ENCODE measurements around the gene SLC12A9.
A peak's percentile ranks its signal among the peaks of the same experiment; 100 is the strongest.
"Not testable (repeated sequence)": the region's sequence is repeated elsewhere in the genome, so short reads cannot be mapped to it uniquely, and the experiment has no call there.

Gene SLC12A9, protein sequence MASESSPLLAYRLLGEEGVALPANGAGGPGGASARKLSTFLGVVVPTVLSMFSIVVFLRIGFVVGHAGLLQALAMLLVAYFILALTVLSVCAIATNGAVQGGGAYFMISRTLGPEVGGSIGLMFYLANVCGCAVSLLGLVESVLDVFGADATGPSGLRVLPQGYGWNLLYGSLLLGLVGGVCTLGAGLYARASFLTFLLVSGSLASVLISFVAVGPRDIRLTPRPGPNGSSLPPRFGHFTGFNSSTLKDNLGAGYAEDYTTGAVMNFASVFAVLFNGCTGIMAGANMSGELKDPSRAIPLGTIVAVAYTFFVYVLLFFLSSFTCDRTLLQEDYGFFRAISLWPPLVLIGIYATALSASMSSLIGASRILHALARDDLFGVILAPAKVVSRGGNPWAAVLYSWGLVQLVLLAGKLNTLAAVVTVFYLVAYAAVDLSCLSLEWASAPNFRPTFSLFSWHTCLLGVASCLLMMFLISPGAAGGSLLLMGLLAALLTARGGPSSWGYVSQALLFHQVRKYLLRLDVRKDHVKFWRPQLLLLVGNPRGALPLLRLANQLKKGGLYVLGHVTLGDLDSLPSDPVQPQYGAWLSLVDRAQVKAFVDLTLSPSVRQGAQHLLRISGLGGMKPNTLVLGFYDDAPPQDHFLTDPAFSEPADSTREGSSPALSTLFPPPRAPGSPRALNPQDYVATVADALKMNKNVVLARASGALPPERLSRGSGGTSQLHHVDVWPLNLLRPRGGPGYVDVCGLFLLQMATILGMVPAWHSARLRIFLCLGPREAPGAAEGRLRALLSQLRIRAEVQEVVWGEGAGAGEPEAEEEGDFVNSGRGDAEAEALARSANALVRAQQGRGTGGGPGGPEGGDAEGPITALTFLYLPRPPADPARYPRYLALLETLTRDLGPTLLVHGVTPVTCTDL

DNA sequence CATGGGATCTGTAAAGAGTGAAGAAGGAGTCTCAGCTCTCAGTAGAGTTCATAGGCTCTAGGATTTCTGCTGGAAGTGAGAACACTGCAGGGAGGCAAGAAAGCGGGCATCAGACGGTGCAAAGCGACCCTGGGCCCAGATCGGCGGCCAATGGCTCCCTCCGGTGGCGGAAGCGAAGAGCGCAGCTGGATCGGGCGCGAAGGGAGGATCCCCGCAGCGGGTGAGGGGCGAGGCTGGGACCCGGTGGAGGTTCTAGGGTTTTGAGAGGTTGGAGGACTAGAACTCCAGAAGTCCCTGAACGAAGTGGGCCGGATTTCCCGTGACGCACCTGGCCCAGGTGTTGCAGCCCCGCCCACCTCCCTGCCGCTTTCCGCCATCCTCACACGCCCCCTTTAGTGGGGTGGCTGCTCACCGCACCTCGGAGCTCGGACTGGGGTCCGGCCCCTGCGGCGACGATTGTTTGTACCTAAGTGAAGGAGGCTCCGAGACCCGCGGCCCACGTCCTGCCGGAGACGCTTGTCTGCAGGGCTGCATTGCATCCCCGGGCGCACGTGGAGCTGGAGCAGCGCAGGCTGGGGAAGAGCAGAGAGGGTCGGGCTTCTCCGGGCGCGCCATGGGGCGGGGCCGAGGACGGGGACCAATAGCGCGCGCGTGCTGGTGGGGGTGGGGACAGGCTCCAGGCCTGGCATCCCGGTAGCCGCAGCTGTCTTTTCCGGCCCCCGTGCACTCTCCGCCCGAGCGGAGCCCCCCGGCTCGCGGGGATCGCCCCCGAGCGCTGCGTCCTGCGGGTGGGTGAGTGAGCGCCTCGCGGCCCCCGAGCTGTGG, at the start of gene SLC12A9:
SLC12A9 (plus strand) TSS at position 666 of the 825 bp plus-strand sequence. CDS start 1,485 bp downstream, outside the sequence.
- Mint-ChIP-seq H3K9me3 (no peaks in the 10 kb centered on the region), H3K4me3 (peak within 1 kb of the TSS; percentile 87), H3K27ac (ENCODE audit: low read depth) (peak within 1 kb of the TSS; percentile 85), H3K27me3 (no peaks in the 10 kb centered on the region), H3K36me3 (ENCODE audit: insufficient read depth) (peaks cover 10% of the 10 kb centered on the region), H3K4me1 (peaks cover 34% of the 10 kb centered on the region)
- peak; percentile 93 for ATAC-seq (replicated peaks; ENCODE audit: extremely low read depth, poor library complexity, severe bottlenecking)
- peak; percentile 69 to 70 for DNase-seq (ENCODE audit: low spot score in 2 of 2)

DNA sequence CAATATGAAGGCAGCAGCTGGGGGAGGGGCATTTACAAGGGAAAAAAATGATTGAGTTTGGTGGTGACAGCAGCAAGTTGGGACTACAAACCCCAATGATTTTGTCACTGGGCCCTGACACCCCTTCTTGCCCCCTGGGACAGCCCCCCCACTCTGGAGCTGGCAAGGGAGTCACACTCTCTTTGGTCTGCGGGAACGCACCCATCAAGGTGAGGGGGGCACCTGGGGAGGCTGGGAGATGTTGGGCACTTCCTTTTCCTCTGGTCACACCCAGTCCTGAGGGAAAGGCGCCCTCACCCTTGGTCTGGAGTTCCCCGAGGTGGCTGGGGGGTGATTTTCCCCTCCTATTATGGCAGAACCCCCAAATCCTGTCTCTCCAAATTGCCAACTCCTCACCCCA, 49.6 kb upstream of the SLC12A9 start:
- no peak overlapping the region for H3K27ac Mint-ChIP-seq (ENCODE audit: low read depth)
- no peak overlapping the region for H3K4me3 Mint-ChIP-seq
- DNase-seq (ENCODE audit: low spot score in 2 of 2) (no peak), ATAC-seq (replicated peaks; ENCODE audit: extremely low read depth, poor library complexity, severe bottlenecking) (no peak)
- H3K36me3 Mint-ChIP-seq (ENCODE audit: insufficient read depth), result peaks cover 4% of the 10 kb centered on the region
- H3K4me1 Mint-ChIP-seq, result peaks cover 5% of the 10 kb centered on the region
- peaks cover 29% of the 10 kb centered on the region for H3K27me3 Mint-ChIP-seq
- H3K9me3 Mint-ChIP-seq, result no peaks in the 10 kb centered on the region

DNA sequence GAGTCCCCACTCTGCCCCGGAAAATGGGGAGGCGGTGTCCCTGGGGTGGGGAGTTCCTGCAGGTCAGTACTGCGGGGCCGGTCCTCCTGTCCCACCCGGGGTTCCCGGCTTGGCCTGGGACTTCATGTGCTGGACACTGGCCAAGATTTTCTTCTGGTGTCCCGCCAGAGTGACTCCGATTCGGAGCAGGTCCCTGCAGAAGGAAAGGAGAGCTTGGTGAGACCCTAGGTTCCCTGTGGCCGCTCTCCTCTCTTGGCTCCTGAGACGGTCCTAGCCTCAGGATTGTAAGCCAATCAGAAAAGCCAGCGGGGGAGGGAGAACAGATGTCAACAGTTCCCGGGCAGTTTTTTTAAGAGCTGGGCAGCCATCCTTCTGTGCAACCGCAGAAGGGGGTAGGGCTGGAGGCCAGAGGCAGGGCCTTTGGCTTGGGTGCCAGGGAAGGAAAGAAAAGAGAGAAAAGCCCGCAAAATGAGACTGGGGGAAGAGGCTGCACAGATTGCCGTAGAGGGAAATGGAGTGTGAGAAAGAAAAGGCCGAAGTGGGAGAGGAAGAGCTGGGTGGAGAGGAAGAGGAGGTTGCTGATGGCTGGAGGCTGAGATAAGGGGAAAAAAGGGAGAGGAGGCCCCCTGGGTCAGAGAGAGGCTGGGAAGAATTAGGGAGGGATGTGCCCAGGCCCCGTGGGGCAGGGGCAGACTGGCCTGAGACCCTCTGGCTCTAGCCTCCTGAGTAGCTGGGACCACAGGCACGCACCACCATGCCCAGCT, 48.9 kb upstream of the SLC12A9 start:
- peaks cover 5% of the 10 kb centered on the region for H3K36me3 Mint-ChIP-seq (ENCODE audit: insufficient read depth)
- no peak for ATAC-seq (replicated peaks; ENCODE audit: extremely low read depth, poor library complexity, severe bottlenecking)
- H3K27ac Mint-ChIP-seq (ENCODE audit: low read depth), result peak overlapping the region; percentile 38
- H3K4me3 Mint-ChIP-seq, result no peak overlapping the region
- peaks cover 5% of the 10 kb centered on the region for H3K4me1 Mint-ChIP-seq
- H3K9me3 Mint-ChIP-seq, result no peaks in the 10 kb centered on the region
- H3K27me3 Mint-ChIP-seq, result peaks cover 29% of the 10 kb centered on the region
- DNase-seq (ENCODE audit: low spot score in 2 of 2), result no peak

DNA sequence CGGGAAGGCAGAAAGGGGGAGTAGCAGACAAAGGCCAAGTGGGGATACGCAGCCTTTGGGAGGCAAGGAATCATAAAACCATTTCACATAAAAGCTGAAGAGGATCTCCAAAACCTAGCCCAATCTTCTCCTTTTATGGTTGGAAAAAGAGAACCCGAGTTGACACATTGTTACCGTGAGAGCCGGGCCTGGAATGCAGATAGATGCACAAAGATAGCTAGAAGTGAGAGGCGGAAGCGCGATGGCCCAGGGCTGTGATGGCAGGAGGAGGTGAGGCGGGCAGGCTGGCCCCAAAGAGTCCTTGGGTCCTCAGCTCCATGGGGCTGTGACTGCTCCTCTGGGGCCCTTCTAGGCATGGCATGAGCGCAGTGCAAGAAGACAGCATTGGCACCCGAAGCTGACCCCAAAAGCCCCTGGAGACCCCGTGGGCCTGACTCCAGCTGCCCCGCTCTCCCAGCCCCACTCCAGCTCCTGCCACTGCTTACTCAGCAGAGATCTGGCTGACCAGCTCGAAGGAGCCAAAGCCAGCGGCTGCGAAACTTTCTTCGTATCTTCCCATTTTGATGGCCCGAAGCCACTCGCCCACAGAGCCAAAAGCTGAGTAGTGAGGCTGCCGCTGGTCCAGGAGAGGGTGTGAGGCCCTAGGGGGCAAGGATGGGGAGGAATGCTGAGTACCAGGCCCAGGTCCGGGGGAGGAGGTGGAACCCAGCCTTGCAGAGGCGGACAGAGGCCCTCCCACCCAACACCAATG, 47.7 kb upstream of the SLC12A9 start:
- no peak for ATAC-seq (replicated peaks; ENCODE audit: extremely low read depth, poor library complexity, severe bottlenecking)
- Mint-ChIP-seq H3K27ac (ENCODE audit: low read depth) (no peak overlapping the region), H3K27me3 (peaks cover 19% of the 10 kb centered on the region), H3K36me3 (ENCODE audit: insufficient read depth) (peaks cover 2% of the 10 kb centered on the region), H3K4me1 (peaks cover 5% of the 10 kb centered on the region), H3K9me3 (no peaks in the 10 kb centered on the region), H3K4me3 (no peak overlapping the region)
- DNase-seq (ENCODE audit: low spot score in 2 of 2), result no peak

DNA sequence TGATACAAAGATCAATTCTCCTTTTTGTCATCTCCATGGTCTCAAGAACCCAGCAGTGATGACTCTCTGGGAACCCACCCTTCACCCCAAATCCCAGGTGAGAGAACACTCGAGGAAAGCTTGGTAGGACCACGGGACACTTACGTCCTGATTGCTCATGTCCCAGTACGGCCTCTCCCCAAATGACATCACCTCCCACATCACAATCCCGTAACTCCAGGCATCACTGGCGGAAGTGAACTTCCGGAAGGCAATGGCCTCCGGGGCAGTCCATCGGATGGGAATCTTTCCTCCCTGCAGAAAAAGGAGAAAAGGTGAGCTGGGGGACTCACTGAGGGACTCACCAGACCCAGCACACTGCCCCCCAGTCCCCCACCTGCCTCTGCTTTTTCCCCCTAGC, 46.2 kb upstream of the SLC12A9 start:
- H3K4me1 Mint-ChIP-seq, result peaks cover 5% of the 10 kb centered on the region
- H3K36me3 Mint-ChIP-seq (ENCODE audit: insufficient read depth), result peaks cover 1% of the 10 kb centered on the region
- no peak for ATAC-seq (replicated peaks; ENCODE audit: extremely low read depth, poor library complexity, severe bottlenecking)
- no peak overlapping the region for H3K4me3 Mint-ChIP-seq
- H3K9me3 Mint-ChIP-seq, result no peaks in the 10 kb centered on the region
- peaks cover 11% of the 10 kb centered on the region for H3K27me3 Mint-ChIP-seq
- H3K27ac Mint-ChIP-seq (ENCODE audit: low read depth), result no peak overlapping the region
- DNase-seq (ENCODE audit: low spot score in 2 of 2), result no peak

DNA sequence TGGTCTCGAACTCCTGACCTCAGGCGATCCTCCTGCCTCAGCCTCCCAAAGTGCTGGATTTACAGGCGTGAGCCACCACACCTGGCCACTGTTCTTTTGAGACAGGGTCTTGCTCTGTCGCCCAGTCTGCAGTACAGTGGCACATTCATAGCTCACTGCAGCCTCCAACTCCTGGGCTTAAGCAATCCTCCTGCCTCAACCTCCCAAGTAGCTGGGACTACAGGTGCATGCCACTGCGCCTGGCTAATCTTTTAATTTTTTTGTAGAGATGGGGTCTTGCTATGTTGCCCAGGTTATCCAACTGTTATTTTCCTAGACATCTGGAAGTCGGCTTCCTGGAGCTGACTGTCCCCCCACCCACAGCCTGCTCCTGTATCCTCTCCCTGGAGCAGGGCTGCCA, 45.6 kb upstream of the SLC12A9 start:
- not testable (repeated sequence) for H3K4me3 Mint-ChIP-seq; ATAC-seq (replicated peaks; ENCODE audit: extremely low read depth, poor library complexity, severe bottlenecking); H3K27me3 Mint-ChIP-seq; H3K4me1 Mint-ChIP-seq; H3K27ac Mint-ChIP-seq (ENCODE audit: low read depth); DNase-seq (ENCODE audit: low spot score in 2 of 2); H3K9me3 Mint-ChIP-seq; H3K36me3 Mint-ChIP-seq (ENCODE audit: insufficient read depth)

DNA sequence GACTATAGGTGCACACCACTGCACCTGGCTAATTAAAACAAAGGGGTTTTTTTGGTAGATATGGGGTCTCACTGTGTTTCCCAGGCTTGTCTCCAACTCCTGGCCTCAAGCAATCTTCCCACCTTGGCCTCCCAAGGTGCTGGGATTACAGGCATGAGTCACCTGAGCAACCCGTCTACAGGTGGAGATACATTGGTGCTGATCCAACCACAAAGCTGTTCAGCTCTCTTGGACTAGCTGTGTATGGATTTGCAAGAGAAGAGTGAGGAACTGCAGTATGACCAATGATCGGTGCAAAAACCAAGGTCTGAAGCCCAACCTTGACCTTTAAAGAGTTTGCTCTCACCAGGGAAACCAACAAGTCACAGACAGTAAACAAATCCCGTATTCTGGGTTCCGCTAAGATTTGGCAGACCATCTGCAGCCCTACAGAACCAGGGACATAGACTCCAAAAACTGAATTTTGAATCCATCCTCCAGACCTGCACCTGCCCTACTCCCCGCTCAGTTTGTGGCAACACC, 44.1 kb upstream of the SLC12A9 start:
- no peaks in the 10 kb centered on the region for H3K27me3 Mint-ChIP-seq
- DNase-seq (ENCODE audit: low spot score in 2 of 2), result no peak
- H3K27ac Mint-ChIP-seq (ENCODE audit: low read depth), result no peak overlapping the region
- H3K4me1 Mint-ChIP-seq, result no peaks in the 10 kb centered on the region
- H3K9me3 Mint-ChIP-seq, result no peaks in the 10 kb centered on the region
- H3K36me3 Mint-ChIP-seq (ENCODE audit: insufficient read depth), result peaks cover 3% of the 10 kb centered on the region
- no peak for ATAC-seq (replicated peaks; ENCODE audit: extremely low read depth, poor library complexity, severe bottlenecking)
- no peak overlapping the region for H3K4me3 Mint-ChIP-seq

DNA sequence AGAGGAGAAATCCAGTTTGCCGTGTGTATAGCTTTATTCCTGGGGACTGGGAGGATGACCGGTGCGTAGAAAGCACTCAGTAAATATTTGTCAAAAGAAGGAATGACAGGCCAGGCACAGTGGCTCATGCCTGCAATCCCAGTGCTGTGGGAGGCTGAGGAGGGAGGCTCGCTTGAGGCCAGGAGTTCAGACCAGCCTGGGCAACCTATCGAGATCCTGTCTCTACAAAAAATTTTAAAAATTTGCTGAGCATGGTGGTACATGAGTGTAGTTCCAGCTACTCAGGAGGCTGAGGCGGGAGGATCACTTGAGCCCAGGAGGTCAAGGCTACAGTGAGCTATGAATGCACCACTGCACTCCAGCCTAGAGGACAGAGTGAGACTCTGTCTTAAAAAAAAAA, 41.0 kb upstream of the SLC12A9 start:
- DNase-seq (ENCODE audit: low spot score in 2 of 2), result no peak
- Mint-ChIP-seq H3K4me3 (no peak overlapping the region), H3K27ac (ENCODE audit: low read depth) (no peak overlapping the region), H3K36me3 (ENCODE audit: insufficient read depth) (peaks cover 3% of the 10 kb centered on the region), H3K27me3 (no peaks in the 10 kb centered on the region), H3K4me1 (no peaks in the 10 kb centered on the region), H3K9me3 (no peaks in the 10 kb centered on the region)
- no peak for ATAC-seq (replicated peaks; ENCODE audit: extremely low read depth, poor library complexity, severe bottlenecking)

DNA sequence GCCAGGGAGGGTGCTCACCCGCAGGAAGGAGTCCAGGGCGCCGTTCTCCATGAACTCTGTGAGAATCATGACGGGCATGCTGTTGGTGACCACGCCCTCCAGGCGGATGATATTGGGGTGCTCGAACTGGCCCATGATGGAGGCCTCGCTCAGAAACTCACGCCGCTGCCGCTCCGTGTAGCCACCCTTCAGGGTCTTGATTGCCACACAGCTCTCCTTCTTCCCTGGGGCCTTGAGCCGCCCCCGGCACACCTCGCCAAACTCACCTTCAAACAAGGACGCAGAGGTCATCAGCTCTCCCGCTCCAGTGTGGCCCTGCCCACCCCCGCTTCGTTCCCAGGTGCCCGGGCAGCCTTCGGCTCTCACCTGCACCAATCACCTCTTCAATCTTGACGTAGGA, 39.8 kb upstream of the SLC12A9 start:
- Mint-ChIP-seq H3K36me3 (ENCODE audit: insufficient read depth) (peaks cover 3% of the 10 kb centered on the region), H3K9me3 (no peaks in the 10 kb centered on the region), H3K4me1 (no peaks in the 10 kb centered on the region), H3K27ac (ENCODE audit: low read depth) (no peak overlapping the region), H3K4me3 (no peak overlapping the region), H3K27me3 (no peaks in the 10 kb centered on the region)
- ATAC-seq (replicated peaks; ENCODE audit: extremely low read depth, poor library complexity, severe bottlenecking) (no peak), DNase-seq (ENCODE audit: low spot score in 2 of 2) (no peak)

DNA sequence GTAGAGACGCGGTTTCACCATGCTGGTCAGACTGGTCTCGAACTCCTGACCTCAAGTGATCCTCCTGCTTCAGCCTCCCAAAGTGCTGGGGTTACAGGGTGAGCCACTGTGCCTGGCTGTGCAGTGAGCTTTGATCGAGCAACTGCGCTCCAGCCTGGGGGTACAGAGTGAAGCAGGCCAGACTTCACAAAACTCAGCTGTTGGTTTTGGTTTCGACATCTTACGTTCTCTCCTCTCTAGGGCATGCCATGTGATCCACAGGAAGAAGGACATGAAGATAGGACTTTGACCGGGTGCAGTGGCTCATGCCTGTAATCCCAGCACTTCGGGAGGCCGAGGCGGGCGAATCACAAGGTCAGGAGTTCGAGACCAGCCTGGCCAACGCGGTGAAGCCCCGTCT, 36.0 kb upstream of the SLC12A9 start:
- H3K9me3 Mint-ChIP-seq; DNase-seq (ENCODE audit: low spot score in 2 of 2); ATAC-seq (replicated peaks; ENCODE audit: extremely low read depth, poor library complexity, severe bottlenecking); H3K27me3 Mint-ChIP-seq; H3K4me3 Mint-ChIP-seq; H3K36me3 Mint-ChIP-seq (ENCODE audit: insufficient read depth); H3K4me1 Mint-ChIP-seq; H3K27ac Mint-ChIP-seq (ENCODE audit: low read depth): not testable (repeated sequence)

DNA sequence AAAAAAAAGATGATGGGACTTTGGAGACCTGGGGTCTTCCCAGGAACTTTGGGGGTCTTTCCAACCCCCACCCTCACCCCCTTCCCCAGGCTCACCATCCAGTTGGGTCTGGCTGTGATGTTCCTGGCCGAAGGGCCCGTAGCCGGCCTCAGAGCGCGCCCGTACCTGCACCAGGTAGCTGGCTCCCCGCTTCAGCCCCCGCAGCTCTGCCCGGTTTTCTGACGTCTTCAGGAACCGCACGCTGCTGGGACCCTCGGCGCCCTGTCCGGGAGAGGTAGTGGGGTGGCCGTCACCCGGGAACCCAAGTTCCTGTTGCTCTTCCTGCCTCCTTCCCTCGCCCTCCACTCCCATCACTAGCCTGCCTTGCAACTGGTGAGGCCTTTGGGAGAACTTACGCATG, 35.4 kb upstream of the SLC12A9 start:
- H3K4me3 Mint-ChIP-seq, result no peak overlapping the region
- no peak overlapping the region for H3K27ac Mint-ChIP-seq (ENCODE audit: low read depth)
- H3K36me3 Mint-ChIP-seq (ENCODE audit: insufficient read depth), result peaks cover 2% of the 10 kb centered on the region

More for the DNA sequence above, 35.4 kb upstream of the SLC12A9 start:
- no peak for ATAC-seq (replicated peaks; ENCODE audit: extremely low read depth, poor library complexity, severe bottlenecking)
- no peaks in the 10 kb centered on the region for H3K27me3 Mint-ChIP-seq
- no peaks in the 10 kb centered on the region for H3K4me1 Mint-ChIP-seq
- DNase-seq (ENCODE audit: low spot score in 2 of 2), result no peak
- H3K9me3 Mint-ChIP-seq, result no peaks in the 10 kb centered on the region
